ENCODE data around the gene FKBP5. TPM values are rescaled to one million over a fixed set of nuclear protein-coding genes. Genes with fewer than 3 reads are reported as not detected.

Gene FKBP5
- total and polyA plus RNA-seq, 9 of the 15 experiments (the other 6 are each of a cell fraction or from before 2014, with no cell fraction given) = 32.7 to 151 (median 75.0) TPM

DNA sequence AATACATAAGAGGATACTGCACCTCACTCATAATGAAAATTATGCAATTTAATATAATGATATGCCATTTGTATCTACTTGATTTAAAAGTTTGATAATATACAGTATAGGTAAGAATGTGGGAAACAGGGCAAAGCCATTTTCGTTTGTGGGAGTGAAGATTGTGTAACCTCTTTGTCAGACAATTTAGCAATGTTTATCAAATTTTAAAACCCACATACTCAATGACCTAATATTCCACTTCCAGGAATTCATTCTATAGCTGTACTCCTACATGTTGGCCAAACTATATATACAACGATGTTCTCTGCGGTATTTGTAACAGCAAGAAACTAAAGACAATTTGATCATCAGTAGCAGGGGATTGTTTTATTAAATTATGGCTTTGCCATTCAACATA is 17.8 kb upstream of the FKBP5 start (continued):
- TF ChIP-seq, protein P1, sequence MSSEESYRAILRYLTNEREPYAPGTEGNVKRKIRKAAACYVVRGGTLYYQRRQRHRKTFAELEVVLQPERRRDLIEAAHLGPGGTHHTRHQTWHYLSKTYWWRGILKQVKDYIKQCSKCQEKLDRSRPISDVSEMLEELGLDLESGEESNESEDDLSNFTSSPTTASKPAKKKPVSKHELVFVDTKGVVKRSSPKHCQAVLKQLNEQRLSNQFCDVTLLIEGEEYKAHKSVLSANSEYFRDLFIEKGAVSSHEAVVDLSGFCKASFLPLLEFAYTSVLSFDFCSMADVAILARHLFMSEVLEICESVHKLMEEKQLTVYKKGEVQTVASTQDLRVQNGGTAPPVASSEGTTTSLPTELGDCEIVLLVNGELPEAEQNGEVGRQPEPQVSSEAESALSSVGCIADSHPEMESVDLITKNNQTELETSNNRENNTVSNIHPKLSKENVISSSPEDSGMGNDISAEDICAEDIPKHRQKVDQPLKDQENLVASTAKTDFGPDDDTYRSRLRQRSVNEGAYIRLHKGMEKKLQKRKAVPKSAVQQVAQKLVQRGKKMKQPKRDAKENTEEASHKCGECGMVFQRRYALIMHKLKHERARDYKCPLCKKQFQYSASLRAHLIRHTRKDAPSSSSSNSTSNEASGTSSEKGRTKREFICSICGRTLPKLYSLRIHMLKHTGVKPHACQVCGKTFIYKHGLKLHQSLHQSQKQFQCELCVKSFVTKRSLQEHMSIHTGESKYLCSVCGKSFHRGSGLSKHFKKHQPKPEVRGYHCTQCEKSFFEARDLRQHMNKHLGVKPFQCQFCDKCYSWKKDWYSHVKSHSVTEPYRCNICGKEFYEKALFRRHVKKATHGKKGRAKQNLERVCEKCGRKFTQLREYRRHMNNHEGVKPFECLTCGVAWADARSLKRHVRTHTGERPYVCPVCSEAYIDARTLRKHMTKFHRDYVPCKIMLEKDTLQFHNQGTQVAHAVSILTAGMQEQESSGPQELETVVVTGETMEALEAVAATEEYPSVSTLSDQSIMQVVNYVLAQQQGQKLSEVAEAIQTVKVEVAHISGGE (CRISPR knock-in tag; IDR thresholded peaks at IDR 0.05) = no peak
- TF ChIP-seq TRIM24 (IDR thresholded peaks at IDR 0.05) (peak in 1 of 2 experiments; percentile 31; a peak in 1 of 4 replicates), TCF3 (CRISPR knock-in tag; IDR thresholded peaks at IDR 0.05) (peak; percentile 22; the same call in 1 of the 2 replicates), ELF4 (CRISPR knock-in tag; IDR thresholded peaks at IDR 0.05) (no peak), ZBTB1 (CRISPR knock-in tag; IDR thresholded peaks at IDR 0.05; ENCODE audit: borderline replicate concordance, low read depth) (no peak), PRPF4 (IDR thresholded peaks at IDR 0.05; ENCODE audit: insufficient read depth, low read depth, low read length, poor library complexity, severe bottlenecking) (no peak), CAMTA2 (CRISPR knock-in tag; conservative IDR thresholded peaks at IDR 0.05) (no peak), JUND (IDR thresholded peaks at IDR 0.05; ENCODE audit: borderline replicate concordance, low read depth, low read length) (peak; percentile 55; the same call in 1 of the 2 replicates), JUND (tag; IDR thresholded peaks at IDR 0.05; ENCODE audit: borderline replicate concordance, low read depth, low read length) (peak; percentile 65; the same call in 1 of the 3 replicates), WHSC1 (IDR thresholded peaks at IDR 0.05; ENCODE audit: low read length) (no peak), DDX20 (tag; IDR thresholded peaks at IDR 0.05; ENCODE audit: low read depth) (peak; percentile 37; the same call in 1 of the 2 replicates), CHD4 (IDR thresholded peaks at IDR 0.05; ENCODE audit: insufficient read depth, insufficient replicate concordance, low read depth, low read length, poor library complexity, severe bottlenecking) (no peak), NR1H2 (CRISPR knock-in tag; IDR thresholded peaks at IDR 0.05) (no peak), ZNF232 (CRISPR knock-in tag; IDR thresholded peaks at IDR 0.05) (no peak), NFIX (CRISPR knock-in tag; IDR thresholded peaks at IDR 0.05; ENCODE audit: low read depth) (no peak), FIP1L1 (IDR thresholded peaks at IDR 0.05; ENCODE audit: low read depth, low read length, poor library complexity, severe bottlenecking) (no peak), CXXC5 (CRISPR knock-in tag; IDR thresholded peaks at IDR 0.05) (no peak), DPF2 (IDR thresholded peaks at IDR 0.05) (0 out of 2 replicates have a peak, but pooled peaks have one; percentile 28), TAL1 (IDR thresholded peaks at IDR 0.05) (no peak), POLR2AphosphoS5 (IDR thresholded peaks at IDR 0.05; ENCODE audit: control insufficient read depth, insufficient read depth, low read depth, low read length) (no peak)
- TF ChIP-seq, protein P2, sequence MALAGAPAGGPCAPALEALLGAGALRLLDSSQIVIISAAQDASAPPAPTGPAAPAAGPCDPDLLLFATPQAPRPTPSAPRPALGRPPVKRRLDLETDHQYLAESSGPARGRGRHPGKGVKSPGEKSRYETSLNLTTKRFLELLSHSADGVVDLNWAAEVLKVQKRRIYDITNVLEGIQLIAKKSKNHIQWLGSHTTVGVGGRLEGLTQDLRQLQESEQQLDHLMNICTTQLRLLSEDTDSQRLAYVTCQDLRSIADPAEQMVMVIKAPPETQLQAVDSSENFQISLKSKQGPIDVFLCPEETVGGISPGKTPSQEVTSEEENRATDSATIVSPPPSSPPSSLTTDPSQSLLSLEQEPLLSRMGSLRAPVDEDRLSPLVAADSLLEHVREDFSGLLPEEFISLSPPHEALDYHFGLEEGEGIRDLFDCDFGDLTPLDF (CRISPR knock-in tag; IDR thresholded peaks at IDR 0.05) = no peak
- TF ChIP-seq, protein P3, sequence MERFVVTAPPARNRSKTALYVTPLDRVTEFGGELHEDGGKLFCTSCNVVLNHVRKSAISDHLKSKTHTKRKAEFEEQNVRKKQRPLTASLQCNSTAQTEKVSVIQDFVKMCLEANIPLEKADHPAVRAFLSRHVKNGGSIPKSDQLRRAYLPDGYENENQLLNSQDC (CRISPR knock-in tag; IDR thresholded peaks at IDR 0.05) = no peak
